CD4-positive, alpha-beta memory T cell (primary cell): Measurements from ENCODE around the gene CSF2. TPM values are rescaled to one million over a fixed set of nuclear protein-coding genes. Genes with fewer than 3 reads are reported as not detected.

Source experiments
- CTCF ChIA-PET: fragments of 350-600 bp; sonication (Branson Sonifier 250); formaldehyde crosslinking; loops from one replicate; lab custom pipeline; 2021; ENCODE audit warnings: inconsistent platforms; ENCODE audit not compliant: partially characterized antibody; lab: Charles Lee
- POLR2A ChIA-PET: fragments of 350-600 bp; sonication (Branson Sonifier 250); formaldehyde crosslinking; loops from one replicate; lab custom pipeline; 2021; ENCODE audit not compliant: partially characterized antibody; lab: Charles Lee
- DNase-seq, 5 donors: peaks; one replicate each; pipeline versions ENCODE4 v3.0.0 to v3.0.0-alpha.2; 2020 to 2022; ENCODE audit warnings: mixed read lengths in 1 of 5
- H3K27ac ChIP-seq: one replicate; pipeline ENCODE4 v1.7.0; 2013; ENCODE audit warnings: low read depth, low read length
- H3K27me3 ChIP-seq: 2 replicates; pipeline ENCODE4 v1.7.0; 2013; ENCODE audit warnings: mild to moderate bottlenecking, low read length, moderate library complexity; ENCODE audit not compliant: insufficient read depth
- H3K36me3 ChIP-seq: 2 replicates; pipeline ENCODE4 v1.7.0; 2013; ENCODE audit warnings: mild to moderate bottlenecking, low read length, moderate library complexity; ENCODE audit not compliant: insufficient read depth
- H3K4me1 ChIP-seq: 2 replicates; pipeline ENCODE4 v1.7.0; 2013; ENCODE audit warnings: mild to moderate bottlenecking, low read length, moderate library complexity; ENCODE audit not compliant: insufficient read depth
- H3K4me3 ChIP-seq, 2 donors: one replicate each; pipeline ENCODE4 v1.7.0; 2013; ENCODE audit warnings: low read length in 2 of 2, mild to moderate bottlenecking in 1 of 2
- H3K9me3 ChIP-seq, 2 donors: one replicate each; pipeline ENCODE4 v1.7.0; 2013; ENCODE audit warnings: low read length in 2 of 2, control low read depth in 1 of 2; ENCODE audit not compliant: control insufficient read depth in 1 of 2
- H3K27ac Mint-ChIP-seq, 7 donors: one replicate each; pipeline ENCODE4 v1.8.0; 2020 to 2021; ENCODE audit warnings: mixed read lengths in 7 of 7, mild to moderate bottlenecking in 6 of 7, inconsistent platforms in 3 of 7, moderate library complexity in 3 of 7
- H3K27me3 Mint-ChIP-seq, 2 donors: one replicate each; pipeline ENCODE4 v1.8.0; 2020 to 2021; ENCODE audit warnings: mixed read lengths in 2 of 2
- H3K36me3 Mint-ChIP-seq, 2 donors: one replicate each; pipeline ENCODE4 v1.8.0; 2020 to 2021; ENCODE audit warnings: mixed read lengths in 2 of 2, inconsistent platforms in 1 of 2, mild to moderate bottlenecking in 1 of 2
- H3K4me1 Mint-ChIP-seq, 4 donors: one replicate each; pipeline ENCODE4 v1.8.0; 2020 to 2021; ENCODE audit warnings: mixed read lengths in 4 of 4, mild to moderate bottlenecking in 1 of 4
- H3K4me3 Mint-ChIP-seq, 8 donors: one replicate each; pipeline ENCODE4 v1.8.0; 2020 to 2021; ENCODE audit warnings: mixed read lengths in 8 of 8, mild to moderate bottlenecking in 7 of 8, moderate library complexity in 6 of 8, inconsistent platforms in 3 of 8
- H3K9me3 Mint-ChIP-seq, 8 donors: one replicate each; pipeline ENCODE4 v1.8.0; 2020 to 2021; ENCODE audit warnings: mixed read lengths in 8 of 8, mild to moderate bottlenecking in 5 of 8, inconsistent platforms in 3 of 8, moderate library complexity in 1 of 8
- intact Hi-C: fragments of 100-400 bp; cut with micrococcal nuclease; formaldehyde crosslinking; loops from one replicate; pipeline ENCODE4 v1.15.1; 2023
- polyA plus RNA-seq, 2 donors: library from polyadenylated mRNA; unstranded; fragments of 300-500 nt; fragmentation: Illumina TruSeq; gene quantifications; one replicate each; pipeline ENCODE4 v1.2.3, GENCODE V29; 2021
- total RNA-seq, 2 experiments: library from RNA; stranded (reverse); gene quantifications; one replicate each; pipeline ENCODE4 v1.2.3, GENCODE V29; 2021

CSF2 gene
- total and polyA plus RNA-seq, 4 experiments from 2014 or later, result 0.77 TPM; not detected in 3

- intact Hi-C loops, result no loop called here
- peaks cover 25% of the 10 kb centered on the region for H3K4me1 ChIP-seq
Measured at GRCh38 chr5:132029609-132030330, 43.8 kb upstream of the CSF2 start.

GRCh38 chr5:132030610-132031009, 43.0 kb upstream of the CSF2 start:
- no peak for DNase-seq
- Histone ChIP-seq H3K9me3 (no peaks in the 10 kb centered on the region), H3K4me1 (peaks cover 25% of the 10 kb centered on the region), H3K36me3 (no peaks in the 10 kb centered on the region), H3K4me3 (no peak overlapping the region), H3K27ac (no peak overlapping the region), H3K27me3 (no peaks in the 10 kb centered on the region)
- ChIA-PET POLR2A (no interaction called here), CTCF (interaction anchor here (1.4 kb wide), 1 partner anchor 23 kb away, joined by 3 read pairs; no protein-coding TSS in a partner anchor)
- Mint-ChIP-seq H3K9me3 (peaks cover 0 to 20% (median 10%) of the 10 kb centered on the region in 8 donors), H3K27ac (peak overlapping the region in 2 of 7 donors; percentile 2 to 15), H3K4me3 (no peak overlapping the region), H3K4me1 (peaks cover 0 to 19% (median 4%) of the 10 kb centered on the region in 4 donors), H3K27me3 (peaks cover 1 to 5% of the 10 kb centered on the region in 2 donors), H3K36me3 (no peaks in the 10 kb centered on the region)
- intact Hi-C loops, result no loop called here

More at GRCh38 chr5:132029609-132030330, 43.8 kb upstream of the CSF2 start:
- Histone ChIP-seq H3K27ac (no peak overlapping the region), H3K27me3 (no peaks in the 10 kb centered on the region), H3K36me3 (no peaks in the 10 kb centered on the region), H3K9me3 (no peaks in the 10 kb centered on the region), H3K4me3 (no peak overlapping the region)
- H3K36me3 Mint-ChIP-seq, result no peaks in the 10 kb centered on the region
- peaks cover 1 to 5% of the 10 kb centered on the region in 2 donors for H3K27me3 Mint-ChIP-seq
- no peak overlapping the region for H3K4me3 Mint-ChIP-seq
- H3K27ac Mint-ChIP-seq, result peak overlapping the region in 3 of 7 donors; percentile 7 to 60 (median 39)
- peaks cover 0 to 19% (median 4%) of the 10 kb centered on the region in 4 donors for H3K4me1 Mint-ChIP-seq
- peaks cover 0 to 20% (median 10%) of the 10 kb centered on the region in 8 donors for H3K9me3 Mint-ChIP-seq
- ChIA-PET POLR2A (interaction anchor here (0.6 kb wide), 1 partner anchor 12 kb away, joined by 3 read pairs; no protein-coding TSS in a partner anchor), CTCF (no interaction called here)
- no peak for DNase-seq

- no peaks in the 10 kb centered on the region for H3K36me3 Mint-ChIP-seq
- H3K27ac ChIP-seq, result no peak overlapping the region
- no peaks in the 10 kb centered on the region for H3K27me3 ChIP-seq
- peaks cover 1 to 5% of the 10 kb centered on the region in 2 donors for H3K27me3 Mint-ChIP-seq
- intact Hi-C loops, result no loop called here
- ChIA-PET POLR2A (no interaction called here), CTCF (interaction anchor here (0.8 to 1.8 kb wide), 3 partner anchors 25 to 466 kb away, joined by 3 to 7 read pairs (median 4); no protein-coding TSS in a partner anchor)
- no peak overlapping the region for H3K4me3 Mint-ChIP-seq
- peaks cover 0 to 12% (median 2%) of the 10 kb centered on the region in 4 donors for H3K4me1 Mint-ChIP-seq
- H3K27ac Mint-ChIP-seq, result no peak overlapping the region
- no peak for DNase-seq
- H3K36me3 ChIP-seq, result no peaks in the 10 kb centered on the region
- H3K4me1 ChIP-seq, result peaks cover 9% of the 10 kb centered on the region
- H3K4me3 ChIP-seq, result no peak overlapping the region
- H3K9me3 ChIP-seq, result no peaks in the 10 kb centered on the region
- peaks cover 0 to 20% (median 12%) of the 10 kb centered on the region in 8 donors for H3K9me3 Mint-ChIP-seq
Measured at GRCh38 chr5:132032196-132032595, 41.4 kb upstream of the CSF2 start.

GRCh38 chr5:132033122-132033521, 40.5 kb upstream of the CSF2 start:
- Mint-ChIP-seq H3K27ac (no peak overlapping the region), H3K36me3 (no peaks in the 10 kb centered on the region), H3K9me3 (peaks cover 0 to 25% (median 12%) of the 10 kb centered on the region in 8 donors), H3K27me3 (peaks cover 1 to 5% of the 10 kb centered on the region in 2 donors), H3K4me3 (no peak overlapping the region), H3K4me1 (peaks cover 0 to 8% (median 0%) of the 10 kb centered on the region in 4 donors)
- no peaks in the 10 kb centered on the region for H3K27me3 ChIP-seq
- H3K27ac ChIP-seq, result no peak overlapping the region
- ChIA-PET CTCF (interaction anchor here (1.8 kb wide), 1 partner anchor 30 kb away, joined by 7 read pairs; no protein-coding TSS in a partner anchor), POLR2A (no interaction called here)
- intact Hi-C loops, result no loop called here
- no peaks in the 10 kb centered on the region for H3K4me1 ChIP-seq
- no peaks in the 10 kb centered on the region for H3K36me3 ChIP-seq
- DNase-seq, result no peak
- no peak overlapping the region for H3K4me3 ChIP-seq
- no peaks in the 10 kb centered on the region for H3K9me3 ChIP-seq

GRCh38 chr5:132037353-132037752, 36.2 kb upstream of the CSF2 start:
- Histone ChIP-seq H3K27ac (no peak overlapping the region), H3K4me3 (no peak overlapping the region), H3K9me3 (no peaks in the 10 kb centered on the region), H3K36me3 (no peaks in the 10 kb centered on the region), H3K4me1 (no peaks in the 10 kb centered on the region), H3K27me3 (no peaks in the 10 kb centered on the region)
- intact Hi-C loops, result no loop called here
- DNase-seq, result no peak
- H3K9me3 Mint-ChIP-seq, result peaks cover 0 to 25% (median 9%) of the 10 kb centered on the region in 8 donors
- H3K36me3 Mint-ChIP-seq, result no peaks in the 10 kb centered on the region
- ChIA-PET CTCF (interaction anchor here (1.2 kb wide), 1 partner anchor 29 kb away, joined by 6 read pairs; no protein-coding TSS in a partner anchor), POLR2A (no interaction called here)
- H3K27ac Mint-ChIP-seq, result no peak overlapping the region
- H3K4me3 Mint-ChIP-seq, result no peak overlapping the region
- H3K27me3 Mint-ChIP-seq, result peaks cover 0 to 2% of the 10 kb centered on the region in 2 donors
- no peaks in the 10 kb centered on the region for H3K4me1 Mint-ChIP-seq

GRCh38 chr5:132044207-132044606, 29.4 kb upstream of the CSF2 start:
- peaks cover 0 to 3% (median 0%) of the 10 kb centered on the region in 8 donors for H3K9me3 Mint-ChIP-seq
- H3K27ac Mint-ChIP-seq, result no peak overlapping the region
- intact Hi-C loops, result no loop called here
- peaks cover 2 to 4% of the 10 kb centered on the region in 2 donors for H3K27me3 Mint-ChIP-seq
- no peak overlapping the region for H3K4me3 ChIP-seq
- H3K36me3 Mint-ChIP-seq, result no peaks in the 10 kb centered on the region
- POLR2A ChIA-PET, result no interaction called here
- no peaks in the 10 kb centered on the region for H3K9me3 ChIP-seq
- no peaks in the 10 kb centered on the region for H3K27me3 ChIP-seq
- H3K4me1 Mint-ChIP-seq, result no peaks in the 10 kb centered on the region
- H3K27ac ChIP-seq, result no peak overlapping the region
- CTCF ChIA-PET, result no interaction called here
- no peaks in the 10 kb centered on the region for H3K4me1 ChIP-seq
- no peak overlapping the region for H3K4me3 Mint-ChIP-seq
- no peak for DNase-seq
- H3K36me3 ChIP-seq, result no peaks in the 10 kb centered on the region

- peaks cover 2% of the 10 kb centered on the region in 2 donors for H3K27me3 Mint-ChIP-seq
- ChIA-PET CTCF (no interaction called here), POLR2A (no interaction called here)
- no peaks in the 10 kb centered on the region for H3K36me3 Mint-ChIP-seq
- Histone ChIP-seq H3K9me3 (no peaks in the 10 kb centered on the region), H3K27ac (no peak overlapping the region), H3K4me1 (no peaks in the 10 kb centered on the region), H3K27me3 (no peaks in the 10 kb centered on the region), H3K4me3 (no peak overlapping the region), H3K36me3 (no peaks in the 10 kb centered on the region)
- no peaks in the 10 kb centered on the region for H3K4me1 Mint-ChIP-seq
- intact Hi-C loops, result no loop called here
- DNase-seq, result no peak
- H3K9me3 Mint-ChIP-seq, result peaks cover 0 to 5% (median 0%) of the 10 kb centered on the region in 8 donors
- H3K27ac Mint-ChIP-seq, result no peak overlapping the region
- no peak overlapping the region for H3K4me3 Mint-ChIP-seq
Measured at GRCh38 chr5:132046880-132047299, 26.7 kb upstream of the CSF2 start.
